Suprapubic skin (tissue), 3 donors: ENCODE results near the gene FAM83G.

Experiments
- CTCF ChIP-seq, 2 donors: fragments of 200-600 bp in 1 of 2; fragments of 450-650 bp in 1 of 2; sonication (generic) in 1 of 2; IDR thresholded peaks; one replicate each; pipeline ENCODE4 v1.5.1; 2016 to 2019; ENCODE audit warnings: antibody characterized with exemption in 2 of 2, mild to moderate bottlenecking in 1 of 2, moderate library complexity in 1 of 2
- POLR2A ChIP-seq, 2 donors: fragments of 450-650 bp; IDR thresholded peaks; one replicate each; pipeline ENCODE4 v1.6.1; 2017; ENCODE audit warnings: antibody characterized with exemption in 2 of 2, mild to moderate bottlenecking in 2 of 2, moderate library complexity in 2 of 2

DNA sequence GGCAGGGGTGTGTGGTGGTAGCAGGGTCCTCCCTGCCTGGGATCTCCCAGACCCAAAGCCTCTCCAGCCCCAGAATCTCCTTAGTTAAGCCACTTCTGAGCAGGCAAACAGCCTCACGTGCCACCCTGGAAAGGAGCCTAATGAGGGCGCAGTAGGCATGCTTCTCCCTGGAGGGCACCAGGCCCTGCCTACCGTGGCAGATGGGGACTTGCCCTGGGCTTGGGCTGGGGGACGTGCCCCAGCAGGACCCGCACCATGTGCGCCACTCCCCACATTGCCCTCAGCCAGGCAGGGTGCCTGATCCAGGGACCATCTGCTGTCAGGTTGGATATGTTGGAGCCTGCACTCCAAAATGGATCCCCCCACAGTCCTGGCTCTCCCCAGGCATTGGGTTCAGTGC is 14.2 kb downstream of the FAM83G start:
- no peak for TF ChIP-seq CTCF (IDR thresholded peaks at IDR 0.05)
- no peak for TF ChIP-seq POLR2A (IDR thresholded peaks at IDR 0.05)
